AG04449 (cell line): Measurements from ENCODE around the gene C1orf21.

Source experiments
- CTCF ChIA-PET: fragments of 350-600 bp; formaldehyde crosslinking; extraction: SDS; loops from one replicate; lab custom pipeline; 2021; ENCODE audit warnings: antibody characterized with exemption; lab: Yijun Ruan, JAX
- POLR2A ChIA-PET: fragments of 400-600, 350-600 bp; formaldehyde crosslinking; extraction: SDS; loops from one replicate; lab custom pipeline; 2020; ENCODE audit warnings: antibody characterized with exemption, inconsistent platforms; lab: Yijun Ruan, JAX
- DNase-seq: peaks from one replicate; pipeline ENCODE4 v3.0.0-alpha.2; 2010; ENCODE audit warnings: low read depth, low spot score
- H3K4me3 ChIP-seq: 2 replicates; pipeline ENCODE4 v1.5.1; 2011; ENCODE audit warnings: low read depth, mild to moderate bottlenecking, control low read depth, low read length
- CTCF ChIP-seq: IDR thresholded peaks from one replicate; pipeline ENCODE4 v1.5.1; 2011; ENCODE audit warnings: mild to moderate bottlenecking, moderate library complexity, low read length, control low read depth, inconsistent platforms; ENCODE audit not compliant: insufficient read depth; ENCODE audit errors: missing control alignments

The C1orf21 gene

GRCh38 chr1:184486761-184487445, 100.1 kb downstream of the C1orf21 start:
- CTCF ChIA-PET, result no interaction called here
- no peak overlapping the region for H3K4me3 ChIP-seq
- no peak for DNase-seq
- POLR2A ChIA-PET, result no interaction called here
- no peak for TF ChIP-seq CTCF

- no peak overlapping the region for H3K4me3 ChIP-seq
- ChIA-PET CTCF (no interaction called here), POLR2A (no interaction called here)
- DNase-seq, result no peak
- no peak for TF ChIP-seq CTCF
These were observed 100.8 kb downstream of the C1orf21 start for GRCh38 chr1:184487531-184488193.

GRCh38 chr1:184489908-184490307, 103.1 kb downstream of the C1orf21 start:
- no peak for DNase-seq
- CTCF ChIA-PET, result no interaction called here
- H3K4me3 ChIP-seq, result no peak overlapping the region
- POLR2A ChIA-PET, result no interaction called here
- TF ChIP-seq CTCF, result no peak

- DNase-seq, result no peak
- POLR2A ChIA-PET, result no interaction called here
- CTCF ChIA-PET, result interaction anchor here (0.8 to 1.5 kb wide), 5 partner anchors 8 to 373 kb away, joined by 3 to 4 read pairs (median 3); no protein-coding TSS in a partner anchor
- H3K4me3 ChIP-seq, result no peak overlapping the region
- no peak for TF ChIP-seq CTCF
These were observed 105.7 kb downstream of the C1orf21 start for GRCh38 chr1:184492536-184492935.

- POLR2A ChIA-PET, result no interaction called here
- CTCF ChIA-PET, result interaction anchor here (1.3 kb wide), 1 partner anchor 11 kb away, joined by 3 read pairs; no protein-coding TSS in a partner anchor
These were observed 107.2 kb downstream of the C1orf21 start for GRCh38 chr1:184493987-184494388.

More at GRCh38 chr1:184493987-184494388, 107.2 kb downstream of the C1orf21 start:
- no peak overlapping the region for H3K4me3 ChIP-seq
- DNase-seq, result no peak
- no peak for TF ChIP-seq CTCF
